K562 (cell line): ENCODE results near the gene ZNF862. TPM values are rescaled to one million over a fixed set of nuclear protein-coding genes. Genes with fewer than 3 reads are reported as not detected.
A peak's percentile ranks its signal among the peaks of the same experiment; 100 is the strongest.

Experiments used
- ARHGAP35 ChIP-seq: fragments of 450-650 bp; IDR thresholded peaks from 2 replicates; pipeline ENCODE4 v1.6.1; 2018; ENCODE audit not compliant: partially characterized antibody
- CBFA2T2 ChIP-seq: fragments of 450-650 bp; conservative IDR thresholded peaks from 2 replicates; pipeline ENCODE4 v1.6.1; 2017; ENCODE audit warnings: mild to moderate bottlenecking
- CBFA2T3 ChIP-seq: fragments of 450-650 bp; IDR thresholded peaks from 2 replicates; pipeline ENCODE4 v1.6.1; 2017
- CEBPB ChIP-seq: fragments of 450-650 bp; IDR thresholded peaks from 2 replicates; pipeline ENCODE4 v1.6.1; 2016; ENCODE audit warnings: missing genetic modification characterization, missing compliant biosample characterization
- ETS2 ChIP-seq: IDR thresholded peaks from 2 replicates; pipeline ENCODE4 v1.6.1; 2016; ENCODE audit warnings: borderline replicate concordance, missing genetic modification characterization, mild to moderate bottlenecking, moderate library complexity, missing compliant biosample characterization; ENCODE audit not compliant: poor library complexity, severe bottlenecking
- EZH2 ChIP-seq: IDR thresholded peaks from 2 replicates; pipeline ENCODE4 v1.6.1; 2012; ENCODE audit warnings: low read depth, mild to moderate bottlenecking, inconsistent platforms, low read length, borderline replicate concordance
- GATAD2B ChIP-seq: fragments of 450-650 bp; IDR thresholded peaks from 2 replicates; pipeline ENCODE4 v1.6.1; 2017; ENCODE audit warnings: mild to moderate bottlenecking, borderline replicate concordance
- MYNN ChIP-seq, 2 experiments: sonication (generic); formaldehyde crosslinking in 1 of 2; IDR thresholded peaks; 2 replicates each; pipeline versions ENCODE4 v1.5.0 to v1.6.1; 2016 to 2020; ENCODE audit warnings: antibody characterized with exemption in 1 of 2, missing genetic modification reagents in 1 of 2
- NEUROD1 ChIP-seq: fragments of 150-350 bp; IDR thresholded peaks from 2 replicates; pipeline ENCODE4 v1.6.1; 2014; ENCODE audit warnings: borderline replicate concordance, low read length, low read depth; ENCODE audit not compliant: partially characterized antibody
- NFIC ChIP-seq: fragments of 450-650 bp; IDR thresholded peaks from 2 replicates; pipeline ENCODE4 v1.6.1; 2017; ENCODE audit warnings: mild to moderate bottlenecking, inconsistent platforms
- POLR3A ChIP-seq: IDR thresholded peaks from 2 replicates; pipeline ENCODE4 v1.6.1; 2011; ENCODE audit warnings: borderline replicate concordance, mild to moderate bottlenecking, moderate library complexity; ENCODE audit not compliant: insufficient read length, insufficient read depth; ENCODE audit errors: extremely low read depth
- RBM17 ChIP-seq: fragments of 200-400 bp; formaldehyde crosslinking; IDR thresholded peaks from 2 replicates; pipeline ENCODE4 v1.6.1; 2017; ENCODE audit warnings: low read depth, mild to moderate bottlenecking, low read length, borderline replicate concordance
- SAFB ChIP-seq: fragments of 200-400 bp; formaldehyde crosslinking; IDR thresholded peaks from 2 replicates; pipeline ENCODE4 v1.6.1; 2017; ENCODE audit warnings: low read depth, low read length, borderline replicate concordance
- SMAD1 ChIP-seq: fragments of 150-350 bp; IDR thresholded peaks from 2 replicates; pipeline ENCODE4 v1.6.1; 2014; ENCODE audit warnings: low read length, low read depth; ENCODE audit not compliant: partially characterized antibody
- SOX6 ChIP-seq: fragments of 450-650 bp; IDR thresholded peaks from 2 replicates; pipeline ENCODE4 v1.6.1; 2014; ENCODE audit warnings: mild to moderate bottlenecking
- STAT5A ChIP-seq: IDR thresholded peaks from 2 replicates; pipeline ENCODE4 v1.6.1; 2012; ENCODE audit warnings: low read length, inconsistent platforms, borderline replicate concordance
- ZNF354B ChIP-seq: fragments of 250-450 bp; sonication (Bioruptor Pico); IDR thresholded peaks from 2 replicates; pipeline ENCODE4 v1.4.0; 2020
- ZNF695 ChIP-seq: fragments of 450-650 bp; formaldehyde crosslinking; IDR thresholded peaks from 2 replicates; pipeline ENCODE4 v1.4.0; 2020; ENCODE audit warnings: mild to moderate bottlenecking, moderate library complexity
- polyA plus RNA-seq, 8 experiments: library from polyadenylated mRNA; depleted of rRNA in 4 of 8; stranded (reverse) in 5 of 8; unstranded in 3 of 8; fragments of >200 nt; fragmentation: Nextera tagmentation in 2 of 8; fragmentation: Illumina TruSeq in 1 of 8; extraction: Ambion mirVana in 2 of 8; extraction: Trizol in 1 of 8; gene quantifications; 2 replicates each; pipeline versions ENCODE4 v1.2.1 to v1.2.3, GENCODE V29; 2011 to 2014; ENCODE audit warnings: inconsistent platforms in 1 of 8, missing spikeins in 1 of 8
- total RNA-seq, 7 experiments: library from RNA; depleted of rRNA in 6 of 7; stranded (reverse); fragments of >200 nt in 6 of 7; fragmentation: Illumina TruSeq in 2 of 7; extraction: Trizol in 2 of 7; gene quantifications; 2 replicates each; pipeline versions ENCODE4 v1.2.1 to v1.2.3, GENCODE V29; 2011 to 2021; ENCODE audit warnings: low replicate concordance in 1 of 7
- TF ChIP-seq, protein P1 (sequence below): fragments of 450-650 bp; IDR thresholded peaks from 2 replicates; pipeline ENCODE4 v1.6.1; 2016; ENCODE audit warnings: low read depth, mild to moderate bottlenecking, moderate library complexity
- TF ChIP-seq, protein P2 (sequence below): fragments of 250-450 bp; sonication (Bioruptor Pico); IDR thresholded peaks from 2 replicates; pipeline ENCODE4 v1.5.0; 2021
- TF ChIP-seq, protein P3 (sequence below): fragments of 450-650 bp; IDR thresholded peaks from 2 replicates; pipeline ENCODE4 v1.6.1; 2017; ENCODE audit warnings: mild to moderate bottlenecking, moderate library complexity
- TF ChIP-seq, protein P4 (sequence below): fragments of 250-450 bp; sonication (Bioruptor Pico); IDR thresholded peaks from 2 replicates; pipeline ENCODE4 v1.9.0; 2021; ENCODE audit warnings: mild to moderate bottlenecking
- TF ChIP-seq, protein P5 (sequence below): sonication (generic); formaldehyde crosslinking; IDR thresholded peaks from 2 replicates; pipeline ENCODE4 v1.8.0; 2022; ENCODE audit warnings: mild to moderate bottlenecking, missing genetic modification reagents, borderline replicate concordance

The ZNF862 gene
- total and polyA plus RNA-seq, 9 of the 15 experiments (the other 6 are each of a cell fraction or from before 2014, with no cell fraction given): 1.1 to 3.9 (median 2.6) TPM

DNA sequence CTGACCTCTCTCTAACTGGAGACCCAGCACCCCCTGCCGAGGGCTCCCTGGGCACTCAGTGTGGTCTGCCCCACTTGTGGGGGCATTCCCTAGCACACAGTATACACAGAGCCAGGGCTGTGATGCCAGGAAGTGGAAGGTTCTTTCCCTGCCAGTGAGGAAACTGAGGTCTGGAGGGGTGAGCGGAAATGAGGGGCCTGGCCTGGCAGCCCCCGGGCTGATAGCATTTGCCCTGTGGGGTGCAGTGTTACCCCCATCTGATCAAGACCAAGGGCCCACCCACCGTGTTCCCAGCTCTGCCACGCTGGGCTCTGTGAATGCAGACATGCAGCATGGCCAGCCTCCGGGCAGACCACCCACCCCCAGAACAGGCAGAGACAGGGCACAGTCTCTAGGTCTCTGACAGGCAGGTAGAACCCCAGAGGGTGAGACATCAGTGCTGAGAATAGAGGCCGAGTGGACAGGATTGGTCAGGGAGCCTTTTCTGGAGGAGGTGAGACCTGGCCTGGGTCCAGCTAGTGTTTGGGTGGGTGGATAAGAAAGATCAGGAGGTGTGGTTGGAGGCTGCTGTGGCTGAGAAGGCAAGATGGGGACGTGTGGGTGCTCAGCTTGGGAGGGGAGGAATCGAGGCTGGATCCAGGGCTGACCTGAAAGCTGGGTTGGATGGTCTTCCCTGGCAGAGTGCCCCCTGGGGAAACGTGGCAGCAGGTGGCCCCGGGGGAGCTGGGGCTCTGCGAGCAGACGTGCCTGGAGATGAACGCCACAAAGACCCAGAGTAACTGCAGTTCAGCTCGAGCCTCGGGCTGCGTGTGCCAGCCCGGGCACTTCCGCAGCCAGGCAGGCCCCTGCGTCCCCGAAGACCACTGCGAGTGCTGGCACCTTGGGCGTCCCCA, 10.8 kb upstream of the ZNF862 start (continued):
- TF ChIP-seq EZH2 (no peak), SOX6 (no peak), RBM17 (no peak), CBFA2T2 (0 out of 2 replicates have a peak, but pooled peaks have one; percentile 3), SMAD1 (no peak), ZNF354B (CRISPR knock-in tag) (no peak), NFIC (peak; percentile 96), ZNF695 (CRISPR knock-in tag) (no peak), POLR3A (no peak), MYNN (IDR thresholded peaks at IDR 0.05) (0 out of 2 replicates have a peak, but pooled peaks have one; percentile 43), MYNN (CRISPR knock-in tag; IDR thresholded peaks at IDR 0.05) (no peak), CEBPB (no peak), CBFA2T3 (peak; percentile 66), ETS2 (tag) (no peak), SAFB (no peak), NEUROD1 (no peak), GATAD2B (no peak), STAT5A (no peak), ARHGAP35 (no peak)
- TF ChIP-seq, protein P1, sequence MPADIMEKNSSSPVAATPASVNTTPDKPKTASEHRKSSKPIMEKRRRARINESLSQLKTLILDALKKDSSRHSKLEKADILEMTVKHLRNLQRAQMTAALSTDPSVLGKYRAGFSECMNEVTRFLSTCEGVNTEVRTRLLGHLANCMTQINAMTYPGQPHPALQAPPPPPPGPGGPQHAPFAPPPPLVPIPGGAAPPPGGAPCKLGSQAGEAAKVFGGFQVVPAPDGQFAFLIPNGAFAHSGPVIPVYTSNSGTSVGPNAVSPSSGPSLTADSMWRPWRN: no peak
- TF ChIP-seq, protein P2, sequence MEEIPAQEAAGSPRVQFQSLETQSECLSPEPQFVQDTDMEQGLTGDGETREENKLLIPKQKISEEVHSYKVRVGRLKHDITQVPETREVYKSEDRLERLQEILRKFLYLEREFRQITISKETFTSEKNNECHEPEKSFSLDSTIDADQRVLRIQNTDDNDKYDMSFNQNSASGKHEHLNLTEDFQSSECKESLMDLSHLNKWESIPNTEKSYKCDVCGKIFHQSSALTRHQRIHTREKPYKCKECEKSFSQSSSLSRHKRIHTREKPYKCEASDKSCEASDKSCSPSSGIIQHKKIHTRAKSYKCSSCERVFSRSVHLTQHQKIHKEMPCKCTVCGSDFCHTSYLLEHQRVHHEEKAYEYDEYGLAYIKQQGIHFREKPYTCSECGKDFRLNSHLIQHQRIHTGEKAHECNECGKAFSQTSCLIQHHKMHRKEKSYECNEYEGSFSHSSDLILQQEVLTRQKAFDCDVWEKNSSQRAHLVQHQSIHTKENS (CRISPR knock-in tag): no peak
- TF ChIP-seq, protein P3, sequence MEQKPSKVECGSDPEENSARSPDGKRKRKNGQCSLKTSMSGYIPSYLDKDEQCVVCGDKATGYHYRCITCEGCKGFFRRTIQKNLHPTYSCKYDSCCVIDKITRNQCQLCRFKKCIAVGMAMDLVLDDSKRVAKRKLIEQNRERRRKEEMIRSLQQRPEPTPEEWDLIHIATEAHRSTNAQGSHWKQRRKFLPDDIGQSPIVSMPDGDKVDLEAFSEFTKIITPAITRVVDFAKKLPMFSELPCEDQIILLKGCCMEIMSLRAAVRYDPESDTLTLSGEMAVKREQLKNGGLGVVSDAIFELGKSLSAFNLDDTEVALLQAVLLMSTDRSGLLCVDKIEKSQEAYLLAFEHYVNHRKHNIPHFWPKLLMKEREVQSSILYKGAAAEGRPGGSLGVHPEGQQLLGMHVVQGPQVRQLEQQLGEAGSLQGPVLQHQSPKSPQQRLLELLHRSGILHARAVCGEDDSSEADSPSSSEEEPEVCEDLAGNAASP: no peak
- TF ChIP-seq, protein P4, sequence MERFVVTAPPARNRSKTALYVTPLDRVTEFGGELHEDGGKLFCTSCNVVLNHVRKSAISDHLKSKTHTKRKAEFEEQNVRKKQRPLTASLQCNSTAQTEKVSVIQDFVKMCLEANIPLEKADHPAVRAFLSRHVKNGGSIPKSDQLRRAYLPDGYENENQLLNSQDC (CRISPR knock-in tag): no peak
- TF ChIP-seq, protein P5, sequence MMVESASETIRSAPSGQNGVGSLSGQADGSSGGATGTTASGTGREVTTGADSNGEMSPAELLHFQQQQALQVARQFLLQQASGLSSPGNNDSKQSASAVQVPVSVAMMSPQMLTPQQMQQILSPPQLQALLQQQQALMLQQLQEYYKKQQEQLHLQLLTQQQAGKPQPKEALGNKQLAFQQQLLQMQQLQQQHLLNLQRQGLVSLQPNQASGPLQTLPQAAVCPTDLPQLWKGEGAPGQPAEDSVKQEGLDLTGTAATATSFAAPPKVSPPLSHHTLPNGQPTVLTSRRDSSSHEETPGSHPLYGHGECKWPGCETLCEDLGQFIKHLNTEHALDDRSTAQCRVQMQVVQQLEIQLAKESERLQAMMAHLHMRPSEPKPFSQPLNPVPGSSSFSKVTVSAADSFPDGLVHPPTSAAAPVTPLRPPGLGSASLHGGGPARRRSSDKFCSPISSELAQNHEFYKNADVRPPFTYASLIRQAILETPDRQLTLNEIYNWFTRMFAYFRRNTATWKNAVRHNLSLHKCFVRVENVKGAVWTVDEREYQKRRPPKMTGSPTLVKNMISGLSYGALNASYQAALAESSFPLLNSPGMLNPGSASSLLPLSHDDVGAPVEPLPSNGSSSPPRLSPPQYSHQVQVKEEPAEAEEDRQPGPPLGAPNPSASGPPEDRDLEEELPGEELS (CRISPR knock-in tag): no peak
